Breast epithelium (tissue), 4 donors: ENCODE measurements around the gene SKAP1. TPM values are rescaled to one million over a fixed set of nuclear protein-coding genes. Genes with fewer than 3 reads are reported as not detected.

Experiments
- DNase-seq, 2 donors: peaks; one replicate each; pipeline ENCODE4 v3.0.0-alpha.2; 2019; ENCODE audit warnings: low spot score in 2 of 2
- H3K27ac ChIP-seq, 2 donors: fragments of 200-600 bp; sonication (generic) in 1 of 2; one replicate each; pipeline ENCODE4 v1.5.1; 2016 to 2019; ENCODE audit warnings: mild to moderate bottlenecking in 1 of 2
- H3K27me3 ChIP-seq, 2 donors: fragments of 200-600 bp; sonication (generic) in 1 of 2; one replicate each; pipeline versions ENCODE4 v1.5.1 to v1.6.0; 2017 to 2019; ENCODE audit warnings: control low read depth in 1 of 2, mild to moderate bottlenecking in 1 of 2
- H3K36me3 ChIP-seq: fragments of 200-600 bp; one replicate; pipeline ENCODE4 v1.5.1; 2019
- H3K4me1 ChIP-seq, 2 donors: fragments of 200-600 bp; sonication (generic); one replicate each; pipeline ENCODE4 v1.5.1; 2016 to 2019; ENCODE audit warnings: control low read depth in 1 of 2
- H3K4me3 ChIP-seq, 3 donors: fragments of 200-600 bp; sonication (generic); 1 replicate in 2 of 3; 2 replicates in 1 of 3; pipeline ENCODE4 v1.5.1; 2016 to 2019; ENCODE audit warnings: mild to moderate bottlenecking in 3 of 3, moderate library complexity in 2 of 3
- H3K9me3 ChIP-seq, 2 donors: fragments of 200-600 bp; sonication (generic) in 1 of 2; one replicate each; pipeline ENCODE4 v1.5.1; 2016 to 2019; ENCODE audit warnings: control low read depth in 1 of 2
- CTCF ChIP-seq, 3 donors: fragments of 450-650 bp; IDR thresholded peaks; one replicate each; pipeline ENCODE4 v1.5.1; 2016 to 2017; ENCODE audit warnings: antibody characterized with exemption in 3 of 3, mild to moderate bottlenecking in 3 of 3, moderate library complexity in 3 of 3
- POLR2A ChIP-seq: fragments of 450-650 bp; IDR thresholded peaks from one replicate; pipeline ENCODE4 v1.6.1; 2016; ENCODE audit warnings: antibody characterized with exemption, mild to moderate bottlenecking, moderate library complexity
- POLR2AphosphoS5 ChIP-seq, 3 donors: sonication (generic); formaldehyde crosslinking; IDR thresholded peaks; one replicate each; pipeline ENCODE4 v1.6.1; 2017; ENCODE audit warnings: antibody characterized with exemption in 3 of 3
- intact Hi-C: fragments of 100-400 bp; cut with DNase I; formaldehyde crosslinking; loops from one replicate; pipeline ENCODE4 v1.15.1; 2023; ENCODE audit warnings: low total_unique reads
- total RNA-seq, 3 donors: library from RNA; depleted of rRNA; stranded (reverse); fragments of >200 nt; gene quantifications; one replicate each; pipeline ENCODE4 v1.1.0, GENCODE V29; 2016

SKAP1 gene
- total RNA-seq, 3 donors from 2014 or later = 1.1 to 7.5 (median 5.9) TPM

GRCh38 chr17:48441231-48441711 lies 11.3 kb upstream of the SKAP1 start:
- H3K27me3 ChIP-seq = peaks cover 0 to 8% of the 10 kb centered on the region in 2 donors
- no peak overlapping the region for H3K4me3 ChIP-seq
- DNase-seq = no peak
- intact Hi-C loops = loop anchor here (10.0 kb wide), 1 partner anchor 64 kb away; no protein-coding TSS in a partner anchor
- no peaks in the 10 kb centered on the region for H3K9me3 ChIP-seq
- TF ChIP-seq POLR2AphosphoS5 (IDR thresholded peaks at IDR 0.05) (no peak), POLR2A (no peak), CTCF (IDR thresholded peaks at IDR 0.05) (no peak)
- H3K27ac ChIP-seq = no peak overlapping the region
- no peaks in the 10 kb centered on the region for H3K4me1 ChIP-seq
- no peaks in the 10 kb centered on the region for H3K36me3 ChIP-seq

- no peaks in the 10 kb centered on the region for H3K9me3 ChIP-seq
- DNase-seq = no peak
- no peaks in the 10 kb centered on the region for H3K4me1 ChIP-seq
- peaks cover 0 to 8% of the 10 kb centered on the region in 2 donors for H3K27me3 ChIP-seq
- no peaks in the 10 kb centered on the region for H3K36me3 ChIP-seq
- no peak for TF ChIP-seq POLR2AphosphoS5 (IDR thresholded peaks at IDR 0.05)
- H3K4me3 ChIP-seq = no peak overlapping the region
- no peak overlapping the region for H3K27ac ChIP-seq
- intact Hi-C loops = loop anchor here (10.0 kb wide), 1 partner anchor 64 kb away; no protein-coding TSS in a partner anchor
These were observed 10.7 kb upstream of the SKAP1 start for GRCh38 chr17:48440669-48441068.

DNA sequence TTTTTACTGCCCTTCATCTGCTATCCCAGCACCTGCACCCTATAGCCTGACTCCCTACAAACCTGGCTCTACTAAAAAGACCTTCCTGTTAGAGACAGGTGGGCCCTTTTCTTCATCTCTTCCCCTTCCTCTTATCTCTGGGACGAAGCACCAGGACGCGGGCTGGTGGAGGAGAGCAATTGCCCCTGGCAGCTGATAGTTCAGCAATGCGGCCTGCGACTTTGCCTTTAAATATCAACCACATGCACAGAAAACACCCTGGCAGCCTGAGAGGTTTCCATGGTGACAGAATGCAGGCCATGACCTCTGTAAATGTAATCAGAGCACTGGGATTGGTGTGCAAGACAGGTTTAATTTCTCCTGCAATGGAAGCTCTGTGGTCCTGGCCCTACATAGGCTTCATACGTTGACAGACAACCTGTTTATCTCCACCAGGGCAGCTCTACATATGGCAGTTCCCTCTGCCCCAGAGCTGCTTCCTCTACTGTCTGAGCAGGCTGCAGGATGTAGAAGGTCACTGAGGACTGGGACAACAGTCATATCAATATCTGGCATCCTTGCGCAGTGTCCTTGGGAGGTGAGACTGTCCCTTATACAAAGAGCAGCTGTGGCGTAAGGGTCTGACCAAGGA lies 10.0 kb upstream of the SKAP1 start:
- Histone ChIP-seq H3K27me3 (peaks cover 0 to 8% of the 10 kb centered on the region in 2 donors), H3K27ac (no peak overlapping the region)
- intact Hi-C loops = loop anchor here (10.0 kb wide), 1 partner anchor 65 kb away; no protein-coding TSS in a partner anchor

GRCh38 chr17:48439110-48439850 lies 9.3 kb upstream of the SKAP1 start:
- intact Hi-C loops = no loop called here
- TF ChIP-seq CTCF (IDR thresholded peaks at IDR 0.05) = no peak
- TF ChIP-seq POLR2AphosphoS5 (IDR thresholded peaks at IDR 0.05) = no peak
- TF ChIP-seq POLR2A = no peak
- peaks cover 0 to 4% of the 10 kb centered on the region in 2 donors for H3K27me3 ChIP-seq

More for the DNA sequence above, 10.0 kb upstream of the SKAP1 start:
- Histone ChIP-seq H3K36me3 (no peaks in the 10 kb centered on the region), H3K9me3 (no peaks in the 10 kb centered on the region), H3K4me3 (no peak overlapping the region), H3K4me1 (no peaks in the 10 kb centered on the region)
- TF ChIP-seq CTCF (IDR thresholded peaks at IDR 0.05) (no peak), POLR2A (no peak), POLR2AphosphoS5 (IDR thresholded peaks at IDR 0.05) (no peak)
- DNase-seq = no peak

GRCh38 chr17:48438516-48439061 lies 8.6 kb upstream of the SKAP1 start:
- no peak for DNase-seq
- no peak overlapping the region for H3K4me3 ChIP-seq
- H3K27ac ChIP-seq = no peak overlapping the region
- H3K9me3 ChIP-seq = no peaks in the 10 kb centered on the region
- H3K36me3 ChIP-seq = no peaks in the 10 kb centered on the region
- H3K27me3 ChIP-seq = peaks cover 0 to 8% of the 10 kb centered on the region in 2 donors
- no peaks in the 10 kb centered on the region for H3K4me1 ChIP-seq
- intact Hi-C loops = no loop called here
- no peak for TF ChIP-seq POLR2AphosphoS5 (IDR thresholded peaks at IDR 0.05)
- no peak for TF ChIP-seq POLR2A
- TF ChIP-seq CTCF (IDR thresholded peaks at IDR 0.05) = no peak

More at GRCh38 chr17:48439110-48439850, 9.3 kb upstream of the SKAP1 start:
- H3K4me1 ChIP-seq = no peaks in the 10 kb centered on the region
- no peak for DNase-seq
- H3K9me3 ChIP-seq = no peaks in the 10 kb centered on the region
- H3K27ac ChIP-seq = no peak overlapping the region
- H3K4me3 ChIP-seq = no peak overlapping the region
- H3K36me3 ChIP-seq = no peaks in the 10 kb centered on the region
